Central memory CD8-positive, alpha-beta T cell (primary cell): ENCODE measurements around the gene UBASH3B.

Experiments
- ATAC-seq: fragments of 150-1000 bp; cut with Tn5 transposase; replicated peaks from 2 replicates; pipeline ENCODE4 v1.10.0; 2022; ENCODE audit warnings: mild to moderate bottlenecking, moderate FRiP score, moderate number of reproducible peaks; ENCODE audit not compliant: poor library complexity, severe bottlenecking; ENCODE audit errors: extremely low read depth
- DNase-seq, 2 donors: peaks; one replicate each; pipeline ENCODE4 v3.0.0; 2021; ENCODE audit warnings: low spot score in 2 of 2
- H3K27ac Mint-ChIP-seq: one replicate; pipeline ENCODE4 v1.8.0; 2022; ENCODE audit warnings: low read depth, mild to moderate bottlenecking, moderate library complexity, mixed read lengths
- H3K27me3 Mint-ChIP-seq: one replicate; pipeline ENCODE4 v1.8.0; 2022; ENCODE audit warnings: mixed read lengths
- H3K36me3 Mint-ChIP-seq: one replicate; pipeline ENCODE4 v1.8.0; 2022; ENCODE audit warnings: mild to moderate bottlenecking, moderate library complexity, mixed read lengths; ENCODE audit not compliant: insufficient read depth
- H3K4me1 Mint-ChIP-seq: one replicate; pipeline ENCODE4 v1.8.0; 2022; ENCODE audit warnings: mixed read lengths
- H3K4me3 Mint-ChIP-seq: one replicate; pipeline ENCODE4 v1.8.0; 2022; ENCODE audit warnings: mild to moderate bottlenecking, moderate library complexity, mixed read lengths
- H3K9me3 Mint-ChIP-seq: one replicate; pipeline ENCODE4 v1.8.0; 2022; ENCODE audit warnings: mixed read lengths

Gene UBASH3B

GRCh38 chr11:122833846-122834464 lies 178.4 kb downstream of the UBASH3B start:
- no peak overlapping the region for H3K4me3 Mint-ChIP-seq
- H3K9me3 Mint-ChIP-seq = no peaks in the 10 kb centered on the region
- H3K4me1 Mint-ChIP-seq = peaks cover 48% of the 10 kb centered on the region
- no peaks in the 10 kb centered on the region for H3K27me3 Mint-ChIP-seq
- no peak for DNase-seq
- no peak for ATAC-seq
- H3K27ac Mint-ChIP-seq = no peak overlapping the region
- H3K36me3 Mint-ChIP-seq = peaks cover 13% of the 10 kb centered on the region

- no peak overlapping the region for H3K4me3 Mint-ChIP-seq
These were observed 181.4 kb downstream of the UBASH3B start for GRCh38 chr11:122836916-122837315.

GRCh38 chr11:122837528-122838346 lies 182.2 kb downstream of the UBASH3B start:
- peaks cover 46% of the 10 kb centered on the region for H3K4me1 Mint-ChIP-seq
- no peaks in the 10 kb centered on the region for H3K27me3 Mint-ChIP-seq
- peak overlapping the region; percentile 95 for H3K27ac Mint-ChIP-seq
- no peak for ATAC-seq
- peaks cover 17% of the 10 kb centered on the region for H3K36me3 Mint-ChIP-seq
- H3K9me3 Mint-ChIP-seq = no peaks in the 10 kb centered on the region
- DNase-seq = no peak
- peak overlapping the region; percentile 81 for H3K4me3 Mint-ChIP-seq

More at GRCh38 chr11:122836916-122837315, 181.4 kb downstream of the UBASH3B start:
- Mint-ChIP-seq H3K27ac (peak overlapping the region; percentile 71), H3K27me3 (no peaks in the 10 kb centered on the region), H3K9me3 (no peaks in the 10 kb centered on the region), H3K4me1 (peaks cover 46% of the 10 kb centered on the region), H3K36me3 (peaks cover 19% of the 10 kb centered on the region)
- DNase-seq (no peak), ATAC-seq (no peak)

DNA sequence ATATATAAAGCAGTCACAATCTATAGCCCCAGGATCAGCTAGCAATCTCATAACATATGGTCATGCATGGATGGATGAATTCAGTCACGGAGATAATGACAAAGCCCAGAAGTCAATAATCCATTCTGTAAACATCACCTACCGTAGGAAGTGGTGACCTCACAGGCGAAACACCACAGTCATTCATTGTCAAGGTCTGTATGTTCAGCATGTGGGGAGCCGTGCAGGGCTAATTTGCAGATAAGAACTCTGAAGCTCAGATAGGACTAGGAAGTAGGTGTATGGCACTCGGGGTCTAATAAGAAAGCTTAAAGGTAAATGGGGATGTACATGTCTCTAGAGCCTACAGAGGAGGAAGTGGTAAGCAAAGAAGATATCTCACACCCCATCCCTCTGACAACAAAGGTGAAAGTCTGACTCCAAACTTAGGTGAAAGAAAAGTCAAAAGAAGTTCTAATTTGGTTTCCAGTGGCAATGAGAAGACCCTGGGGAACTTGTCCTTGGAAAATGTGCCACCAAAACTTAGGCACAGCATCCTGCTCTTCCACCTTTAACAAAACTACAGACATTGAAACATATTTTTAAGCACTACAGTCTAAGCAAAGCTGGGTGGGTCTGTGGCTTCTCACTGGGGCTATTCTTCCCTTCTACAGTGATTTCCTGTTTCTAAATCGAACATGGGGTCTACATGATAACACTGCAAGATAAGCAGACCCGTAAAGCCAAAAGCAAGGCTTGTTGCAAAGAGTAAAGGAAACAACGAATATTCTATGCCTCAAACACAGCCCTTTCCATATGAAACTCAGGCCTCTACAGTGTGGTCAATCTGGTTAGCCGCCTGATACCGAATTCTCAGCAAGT lies 188.0 kb downstream of the UBASH3B start:
- Mint-ChIP-seq H3K4me3 (peak overlapping the region; percentile 63), H3K27ac (peak overlapping the region; percentile 97), H3K27me3 (no peaks in the 10 kb centered on the region), H3K4me1 (peaks cover 71% of the 10 kb centered on the region), H3K36me3 (peaks cover 10% of the 10 kb centered on the region), H3K9me3 (no peaks in the 10 kb centered on the region)
- ATAC-seq (peak; percentile 93), DNase-seq (peak; percentile 44 to 80)

- Mint-ChIP-seq H3K27ac (peak overlapping the region; percentile 97), H3K36me3 (peaks cover 25% of the 10 kb centered on the region), H3K4me3 (peak overlapping the region; percentile 65), H3K27me3 (no peaks in the 10 kb centered on the region), H3K9me3 (no peaks in the 10 kb centered on the region), H3K4me1 (peaks cover 96% of the 10 kb centered on the region)
- ATAC-seq = no peak
- no peak for DNase-seq
These were observed 191.9 kb downstream of the UBASH3B start for GRCh38 chr11:122847466-122847865.

- no peaks in the 10 kb centered on the region for H3K9me3 Mint-ChIP-seq
- H3K27me3 Mint-ChIP-seq = no peaks in the 10 kb centered on the region
- ATAC-seq = no peak
- no peak for DNase-seq
- peaks cover 96% of the 10 kb centered on the region for H3K4me1 Mint-ChIP-seq
- H3K36me3 Mint-ChIP-seq = peaks cover 32% of the 10 kb centered on the region
- H3K4me3 Mint-ChIP-seq = peak overlapping the region; percentile 65
- H3K27ac Mint-ChIP-seq = peak overlapping the region; percentile 97
These were observed 192.7 kb downstream of the UBASH3B start for GRCh38 chr11:122848186-122848585.

- H3K4me3 Mint-ChIP-seq = peak overlapping the region; percentile 65
- no peaks in the 10 kb centered on the region for H3K27me3 Mint-ChIP-seq
- peak overlapping the region; percentile 97 for H3K27ac Mint-ChIP-seq
- ATAC-seq = peak; percentile 45
- H3K9me3 Mint-ChIP-seq = no peaks in the 10 kb centered on the region
- H3K36me3 Mint-ChIP-seq = peaks cover 46% of the 10 kb centered on the region
- DNase-seq = peak in 1 of 2 donors; percentile 44
- H3K4me1 Mint-ChIP-seq = peaks cover 78% of the 10 kb centered on the region
These were observed 194.6 kb downstream of the UBASH3B start for GRCh38 chr11:122850076-122850631.

DNA sequence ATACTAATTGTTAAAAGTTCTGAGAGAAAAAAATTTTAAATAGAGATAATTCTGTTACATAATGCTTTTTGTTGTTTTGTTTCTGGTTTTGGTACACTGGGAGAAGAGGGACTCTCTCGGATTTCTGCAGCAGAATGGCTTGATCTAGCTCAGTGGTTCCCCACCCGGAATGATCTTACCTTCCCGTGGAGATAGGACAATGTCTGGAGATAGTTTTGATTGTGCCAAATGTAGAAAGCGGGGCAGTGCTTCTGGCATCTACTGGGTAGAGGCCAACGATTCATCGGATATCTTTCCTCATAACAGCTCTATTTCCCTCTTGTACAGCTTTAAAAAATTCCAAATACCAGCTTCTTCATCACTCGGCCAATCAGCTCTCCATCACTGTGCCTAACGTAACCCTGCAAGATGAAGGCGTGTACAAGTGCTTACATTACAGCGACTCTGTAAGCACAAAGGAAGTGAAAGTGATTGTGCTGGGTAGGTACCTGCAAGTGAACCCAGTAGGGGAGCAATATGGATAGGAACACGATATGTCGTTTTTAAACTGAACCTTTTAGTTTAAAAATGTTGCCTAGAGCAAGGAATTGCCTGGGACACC lies 195.9 kb downstream of the UBASH3B start:
- peaks cover 56% of the 10 kb centered on the region for H3K36me3 Mint-ChIP-seq
- H3K27ac Mint-ChIP-seq = peak overlapping the region; percentile 97
- H3K27me3 Mint-ChIP-seq = no peaks in the 10 kb centered on the region
- H3K4me3 Mint-ChIP-seq = peak overlapping the region; percentile 65
- peaks cover 74% of the 10 kb centered on the region for H3K4me1 Mint-ChIP-seq
- no peaks in the 10 kb centered on the region for H3K9me3 Mint-ChIP-seq
- peak; percentile 80 for ATAC-seq
- peak in 1 of 2 donors; percentile 26 for DNase-seq

GRCh38 chr11:122852074-122852795 lies 196.7 kb downstream of the UBASH3B start:
- no peaks in the 10 kb centered on the region for H3K9me3 Mint-ChIP-seq
- ATAC-seq (peak; percentile 29), DNase-seq (no peak)
- peak overlapping the region; percentile 65 for H3K4me3 Mint-ChIP-seq
- no peaks in the 10 kb centered on the region for H3K27me3 Mint-ChIP-seq
- peak overlapping the region; percentile 97 for H3K27ac Mint-ChIP-seq
- H3K36me3 Mint-ChIP-seq = peaks cover 62% of the 10 kb centered on the region
- peaks cover 72% of the 10 kb centered on the region for H3K4me1 Mint-ChIP-seq

- H3K4me3 Mint-ChIP-seq = peak overlapping the region; percentile 65
- ATAC-seq (no peak), DNase-seq (no peak)
- H3K9me3 Mint-ChIP-seq = no peaks in the 10 kb centered on the region
- peaks cover 66% of the 10 kb centered on the region for H3K4me1 Mint-ChIP-seq
- H3K36me3 Mint-ChIP-seq = peaks cover 66% of the 10 kb centered on the region
- no peaks in the 10 kb centered on the region for H3K27me3 Mint-ChIP-seq
- H3K27ac Mint-ChIP-seq = peak overlapping the region; percentile 97
These were observed 197.3 kb downstream of the UBASH3B start for GRCh38 chr11:122852796-122853160.

DNA sequence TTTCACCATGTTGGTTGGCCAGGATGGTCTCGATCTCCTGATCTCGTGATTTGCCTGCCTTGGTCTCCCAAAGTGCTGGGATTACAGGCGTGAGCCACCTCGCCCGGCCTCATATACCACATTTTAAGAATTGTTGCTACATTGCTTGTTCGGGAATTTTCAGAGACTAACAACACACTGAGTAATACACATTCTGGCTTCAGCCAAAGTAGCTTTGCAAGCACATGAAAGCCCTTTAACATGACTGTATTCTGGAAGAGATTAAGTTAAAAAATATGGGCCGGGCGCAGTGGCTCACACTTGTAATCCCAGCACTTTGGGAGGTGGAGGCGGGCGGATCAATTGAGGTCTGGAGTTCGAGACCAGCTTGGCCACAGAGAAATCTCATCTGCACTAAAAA lies 197.7 kb downstream of the UBASH3B start:
- Mint-ChIP-seq H3K4me1 (peaks cover 62% of the 10 kb centered on the region), H3K36me3 (peaks cover 71% of the 10 kb centered on the region), H3K27me3 (no peaks in the 10 kb centered on the region), H3K27ac (peak overlapping the region; percentile 97), H3K9me3 (no peaks in the 10 kb centered on the region), H3K4me3 (no peak overlapping the region)
- ATAC-seq (no peak), DNase-seq (no peak)
